ENCODE results near the gene NTN5. TPM values are rescaled to one million over a fixed set of nuclear protein-coding genes. Genes with fewer than 3 reads are reported as not detected.
"Not testable (repeated sequence)": the region's sequence is repeated elsewhere in the genome, so short reads cannot be mapped to it uniquely, and the experiment has no call there.

NTN5 gene, protein sequence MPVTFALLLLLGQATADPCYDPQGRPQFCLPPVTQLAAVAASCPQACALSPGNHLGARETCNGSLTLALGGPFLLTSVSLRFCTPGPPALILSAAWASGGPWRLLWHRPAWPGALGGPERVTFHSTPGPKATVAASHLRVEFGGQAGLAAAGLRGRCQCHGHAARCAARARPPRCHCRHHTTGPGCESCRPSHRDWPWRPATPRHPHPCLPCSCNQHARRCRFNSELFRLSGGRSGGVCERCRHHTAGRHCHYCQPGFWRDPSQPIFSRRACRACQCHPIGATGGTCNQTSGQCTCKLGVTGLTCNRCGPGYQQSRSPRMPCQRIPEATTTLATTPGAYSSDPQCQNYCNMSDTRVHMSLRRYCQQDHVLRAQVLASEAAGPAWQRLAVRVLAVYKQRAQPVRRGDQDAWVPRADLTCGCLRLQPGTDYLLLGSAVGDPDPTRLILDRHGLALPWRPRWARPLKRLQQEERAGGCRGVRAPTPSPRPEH
- not detected for total RNA-seq

DNA sequence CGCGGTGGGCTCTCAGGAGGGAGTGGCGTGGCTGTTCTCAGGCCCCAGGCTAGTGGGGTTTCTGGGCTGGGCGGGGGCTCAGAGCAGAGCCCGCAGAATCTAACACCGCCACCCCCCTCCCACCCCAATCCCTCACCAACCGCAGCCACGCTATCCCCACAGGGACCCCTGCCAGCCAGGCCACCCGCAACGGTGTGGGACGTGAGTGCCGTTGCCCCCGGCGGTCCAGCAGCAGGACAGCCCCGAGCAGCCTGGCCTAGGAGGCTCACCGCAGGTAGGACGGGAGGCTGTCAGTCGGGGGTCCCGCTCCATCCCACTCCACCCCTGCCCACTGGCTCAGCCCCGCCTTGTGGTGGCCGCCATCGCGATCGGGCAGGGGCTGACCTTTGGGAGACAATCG is at the start of gene NTN5:
TSS of gene NTN5 (minus strand) at position 24 of the 400 bp plus-strand sequence. CDS start 2,031 bp downstream, outside the sequence.
- FAIRE-seq = no peak
- DNase-seq (ENCODE audit: low spot score in 2 of 2) = no peak

DNA sequence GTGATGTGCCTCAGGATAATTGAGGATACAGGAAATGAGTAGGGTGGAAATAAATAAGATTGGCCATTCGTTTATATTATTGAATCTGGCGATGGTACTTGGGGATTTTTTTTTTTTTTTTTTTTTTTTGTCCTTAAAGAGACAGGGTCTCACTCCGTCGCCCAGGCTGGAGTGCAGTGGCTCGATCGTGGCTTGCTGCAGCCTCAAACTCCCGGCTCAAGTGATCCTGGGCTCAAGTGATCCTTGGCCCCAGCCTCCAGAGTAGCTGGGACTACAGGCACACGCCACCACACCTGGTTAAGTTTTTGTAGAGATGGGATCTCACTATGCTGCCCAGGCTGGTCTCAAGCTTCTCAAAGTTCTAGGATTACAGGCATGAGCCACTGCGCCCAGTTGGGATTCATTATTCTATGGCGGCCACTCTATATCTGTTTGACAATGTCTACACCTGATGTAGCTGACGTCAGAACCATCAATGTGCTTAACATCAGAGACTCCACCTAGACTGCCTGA is 49.4 kb upstream of the NTN5 start:
- no peak for DNase-seq (ENCODE audit: low spot score in 2 of 2)
- FAIRE-seq = no peak

DNA sequence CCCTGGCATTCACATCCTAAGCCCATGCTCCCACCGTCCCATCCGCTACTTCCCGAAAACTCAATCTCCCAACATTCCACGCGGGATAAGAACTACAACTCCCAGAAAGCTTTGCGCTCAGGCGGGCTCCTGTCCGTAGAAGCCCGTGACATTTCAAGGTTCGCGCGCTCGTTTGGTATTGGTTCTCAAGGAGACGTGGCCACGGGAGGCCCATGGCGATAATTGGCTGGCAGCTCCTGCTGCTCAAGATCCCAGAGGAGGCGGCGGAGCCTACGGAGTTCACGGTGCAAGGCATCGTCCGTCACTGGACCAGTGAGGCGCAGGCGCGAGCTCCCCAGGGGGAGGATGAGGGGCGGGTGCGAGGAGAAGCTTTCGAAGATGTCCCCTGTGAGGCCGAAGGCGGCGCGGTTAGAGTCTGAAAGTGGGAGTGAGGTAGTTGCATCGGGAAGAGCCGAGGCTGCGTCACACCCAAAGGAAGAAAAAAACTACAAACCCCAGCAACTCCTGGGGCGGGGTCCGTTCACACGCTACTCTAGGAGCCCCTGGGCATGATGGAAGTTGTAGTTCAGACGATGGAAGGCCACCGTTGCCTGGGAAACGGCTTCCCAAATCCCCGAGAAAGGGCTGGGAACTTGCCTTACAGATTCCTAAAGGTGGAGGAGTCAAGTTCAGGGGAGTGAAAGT is 47.9 kb upstream of the NTN5 start:
- DNase-seq (ENCODE audit: low spot score in 2 of 2) = peak; percentile 97 to 98
- peak; percentile 90 for FAIRE-seq

DNA sequence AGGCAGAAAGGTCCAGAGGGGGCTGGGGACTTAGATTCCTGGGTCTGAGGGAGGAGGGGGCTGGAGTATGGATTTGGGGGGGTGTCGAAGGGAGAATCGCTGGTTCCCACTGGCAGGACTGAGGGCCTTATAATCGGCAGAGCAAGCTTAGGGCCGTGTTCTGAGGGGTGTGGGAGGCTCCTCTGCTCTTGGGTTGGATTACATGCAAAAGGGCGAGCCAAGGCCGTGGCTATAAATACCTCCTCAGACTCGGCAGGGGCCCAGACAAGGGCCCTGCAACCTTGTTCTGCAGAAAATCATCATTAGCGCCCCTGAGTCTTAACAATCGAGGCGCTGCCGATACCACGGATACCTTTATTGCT is 47.4 kb upstream of the NTN5 start:
- no peak for FAIRE-seq

GRCh38 chr19:48719263-48720171 is 46.7 kb upstream of the NTN5 start, which contains the start of gene MAMSTR:
TSS of gene MAMSTR (minus strand) at chr19:48719725. CDS start at chr19:48719031, 694 bp downstream.
- DNase-seq (ENCODE audit: low spot score in 2 of 2) (no peak), FAIRE-seq (no peak)

More for the DNA sequence above, 47.4 kb upstream of the NTN5 start:
- DNase-seq (ENCODE audit: low spot score in 2 of 2) = peak in 1 of 2 donors; percentile 29

DNA sequence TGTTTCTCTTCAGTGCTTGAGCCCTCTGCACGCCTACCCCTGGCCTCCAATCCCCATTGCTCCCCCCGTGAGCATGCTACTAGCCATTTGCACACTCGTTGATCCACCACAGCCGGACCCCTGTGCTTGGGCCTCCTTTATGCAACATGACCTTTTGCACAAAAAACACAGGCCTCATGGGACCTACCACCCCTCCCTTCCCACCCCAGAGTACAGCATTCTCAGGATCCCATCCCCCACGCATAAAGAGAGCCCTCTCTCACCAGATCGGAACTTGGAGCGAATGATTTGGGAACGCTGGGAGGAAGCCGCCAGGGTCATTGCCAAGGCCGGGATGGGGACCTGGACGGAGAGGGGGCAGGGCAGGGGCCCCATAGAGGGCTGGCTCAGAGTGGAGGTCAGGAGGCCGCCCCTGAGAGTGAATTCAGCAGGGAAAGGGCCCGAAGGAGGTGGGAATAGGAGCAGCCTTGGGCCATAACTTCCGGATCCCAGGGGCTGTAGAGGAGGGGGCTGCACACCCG is 46.0 kb upstream of the NTN5 start:
- DNase-seq (ENCODE audit: low spot score in 2 of 2) (no peak), FAIRE-seq (no peak)

DNA sequence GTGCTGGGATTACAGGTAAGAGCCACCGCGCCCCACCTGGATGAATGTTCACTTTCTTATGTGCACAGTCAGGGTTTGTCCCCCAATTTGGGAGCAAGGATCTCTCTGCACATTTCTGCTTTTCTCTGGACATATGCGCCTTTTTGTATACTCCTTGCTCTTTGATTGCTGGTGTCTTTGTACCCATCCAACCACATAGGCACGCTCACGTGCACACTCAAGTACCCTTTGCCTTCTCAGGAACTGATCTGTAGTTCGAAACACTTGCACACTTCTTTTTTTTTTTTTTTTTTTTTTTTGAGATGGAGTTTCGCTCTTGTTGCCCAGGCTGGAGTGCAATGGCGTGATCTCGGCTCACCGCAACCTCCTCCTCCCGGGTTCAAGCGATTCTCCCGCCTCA is 45.3 kb upstream of the NTN5 start:
- not testable (repeated sequence) for DNase-seq (ENCODE audit: low spot score in 2 of 2); FAIRE-seq

DNA sequence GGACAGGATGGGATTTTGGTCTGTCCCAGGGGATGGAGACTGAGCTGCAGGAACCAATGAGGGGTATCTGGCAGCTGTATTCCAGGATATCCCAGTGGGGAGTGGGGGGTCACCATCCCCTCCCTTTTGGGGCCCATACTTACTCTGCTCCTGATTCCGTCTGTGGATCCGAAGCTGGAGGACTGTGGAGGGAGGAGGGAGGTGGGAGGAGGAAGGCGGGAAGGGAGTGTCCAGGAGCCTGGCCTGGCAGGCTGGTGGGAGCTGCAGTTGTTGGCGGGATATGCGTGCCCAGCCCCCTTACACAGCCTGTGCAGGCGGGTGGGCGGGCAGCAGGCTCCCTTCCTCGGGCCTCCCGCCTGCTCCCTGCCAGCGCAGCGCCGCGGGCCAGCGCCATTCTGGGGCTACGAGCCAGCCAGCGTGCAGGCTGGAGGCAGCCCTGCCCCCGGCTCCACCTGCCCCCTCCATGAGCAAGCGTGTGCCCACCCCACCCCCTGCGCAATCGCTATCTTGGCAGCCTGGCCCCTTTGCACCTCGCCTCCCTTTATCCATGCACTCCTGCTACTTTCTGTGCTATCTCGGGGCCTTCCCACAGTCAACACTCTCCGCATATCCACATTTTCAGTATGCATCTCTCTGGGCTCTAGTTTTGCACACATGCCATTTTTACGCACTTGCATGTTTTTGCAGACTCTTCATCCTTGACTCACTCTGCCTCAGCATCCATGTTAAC is 43.9 kb upstream of the NTN5 start:
- FAIRE-seq (no peak), DNase-seq (ENCODE audit: low spot score in 2 of 2) (peak; percentile 56 to 66)

GRCh38 chr19:48715681-48716171 is 42.9 kb upstream of the NTN5 start:
- FAIRE-seq (no peak), DNase-seq (ENCODE audit: low spot score in 2 of 2) (no peak)

- DNase-seq (ENCODE audit: low spot score in 2 of 2) = no peak
- no peak for FAIRE-seq
Measured at GRCh38 chr19:48714759-48715675, 42.2 kb upstream of the NTN5 start.

DNA sequence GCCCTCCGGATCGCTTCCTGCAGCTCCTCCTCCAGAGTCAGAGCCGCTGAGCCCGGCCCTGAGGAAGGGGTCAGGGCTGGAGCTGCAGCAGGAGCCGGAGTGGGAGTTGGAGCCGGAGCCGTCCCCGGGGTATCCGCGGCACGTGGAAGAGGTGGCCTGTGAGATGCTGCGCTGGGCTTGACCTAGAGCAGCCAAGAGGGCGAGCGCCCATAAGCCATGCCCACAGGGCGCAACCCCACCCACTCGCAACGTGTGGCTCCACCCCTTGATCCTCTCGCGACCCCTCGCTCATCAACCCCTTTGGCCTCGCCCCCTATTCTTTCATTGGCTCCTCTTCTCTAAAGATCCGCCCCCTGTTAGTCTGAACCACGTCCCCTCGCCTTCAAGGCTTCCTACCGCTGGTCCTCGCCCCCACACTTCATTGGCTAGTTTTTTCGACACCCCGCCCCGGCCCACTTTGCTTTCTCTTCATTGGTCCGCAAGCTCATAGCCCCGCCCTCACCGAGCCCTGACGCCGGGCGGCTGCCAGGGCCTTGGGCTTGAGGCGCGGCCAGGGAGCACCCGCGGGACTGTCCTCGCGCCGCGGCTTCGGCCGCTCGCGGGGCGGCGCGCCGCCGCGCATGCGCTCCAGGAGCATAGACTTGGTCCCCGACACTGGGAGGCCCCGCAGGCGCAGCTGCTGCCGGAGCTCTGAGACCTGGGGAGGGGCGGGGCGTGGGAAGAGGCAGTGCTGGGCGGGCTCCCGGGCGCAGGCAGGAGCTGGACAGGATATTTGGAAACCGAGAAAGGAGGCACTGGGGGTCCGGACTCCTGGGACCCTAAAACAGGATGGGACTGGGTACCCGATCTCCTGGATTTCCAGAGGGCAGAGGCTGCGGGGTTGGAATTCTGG is 41.3 kb upstream of the NTN5 start:
- peak; percentile 95 for FAIRE-seq
- peak; percentile 99 for DNase-seq (ENCODE audit: low spot score in 2 of 2)

GRCh38 chr19:48713041-48713863 is 40.4 kb upstream of the NTN5 start:
- FAIRE-seq = no peak
- DNase-seq (ENCODE audit: low spot score in 2 of 2) = no peak

DNA sequence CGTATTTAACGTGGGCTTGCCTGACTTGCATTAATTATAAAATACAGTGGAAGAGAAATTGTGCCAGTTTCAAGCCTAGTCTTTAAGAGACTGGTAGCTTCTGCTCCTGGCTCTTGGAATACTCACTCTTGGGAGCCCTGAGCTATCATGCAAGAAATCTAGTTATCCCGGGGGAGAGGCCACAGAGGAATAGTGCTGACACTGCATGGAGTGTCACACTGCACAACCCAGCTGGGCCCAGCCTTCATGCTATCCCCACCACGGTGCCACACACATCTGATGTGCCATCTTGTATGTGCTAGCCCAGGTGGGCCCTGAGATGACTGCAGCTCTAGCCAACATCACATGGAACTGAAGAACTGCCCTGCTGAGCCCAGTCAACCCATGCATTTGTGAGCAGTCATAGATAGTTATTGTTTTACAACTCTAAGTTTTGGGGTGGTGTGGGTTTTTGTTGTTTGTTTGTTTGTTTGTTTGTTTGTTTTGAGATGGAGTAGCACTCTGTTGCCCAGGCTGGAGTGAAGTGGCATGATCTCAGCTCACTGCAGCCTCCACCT is 38.4 kb upstream of the NTN5 start:
- FAIRE-seq = no peak
- no peak for DNase-seq (ENCODE audit: low spot score in 2 of 2)

DNA sequence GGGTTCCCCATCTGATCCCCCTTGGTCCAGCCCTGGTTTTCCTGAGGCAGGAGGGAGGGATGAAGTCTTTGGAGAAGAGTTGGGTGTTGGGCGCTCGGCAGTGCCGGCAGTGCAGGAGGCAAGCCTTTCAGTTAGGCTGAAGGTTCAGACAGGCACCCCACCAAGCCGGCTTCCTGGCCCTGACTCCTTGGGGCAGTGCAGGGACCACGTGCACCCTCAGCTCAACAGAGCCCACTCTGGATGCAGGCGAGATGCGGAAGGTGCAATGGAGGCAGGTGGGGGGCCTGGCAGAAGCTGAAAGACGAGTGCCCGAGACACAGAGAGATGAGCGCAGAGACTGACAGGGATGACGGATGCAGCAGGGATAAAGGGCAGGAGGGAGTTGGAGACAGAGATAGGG is 35.7 kb upstream of the NTN5 start:
- no peak for DNase-seq (ENCODE audit: low spot score in 2 of 2)
- FAIRE-seq = no peak

- no peak for DNase-seq (ENCODE audit: low spot score in 2 of 2)
- FAIRE-seq = no peak
Measured at GRCh38 chr19:48705431-48705830, 32.6 kb upstream of the NTN5 start.

GRCh38 chr19:48703316-48703715 is 30.5 kb upstream of the NTN5 start:
- DNase-seq (ENCODE audit: low spot score in 2 of 2) (no peak), FAIRE-seq (no peak)
